Mesendoderm (in vitro differentiated cells): ENCODE data around the gene DOK5.

ENCODE experiments used
- DNase-seq: peaks from one replicate; pipeline ENCODE4 v3.0.0; 2013
- H2AK5ac ChIP-seq: 2 replicates; pipeline ENCODE4 v1.6.1; 2013; ENCODE audit warnings: low read length, inconsistent platforms
- H2BK120ac ChIP-seq: 2 replicates; pipeline ENCODE4 v1.6.1; 2013; ENCODE audit warnings: low read depth, mild to moderate bottlenecking, low read length, moderate library complexity, mixed read lengths
- H2BK15ac ChIP-seq: replicated peaks from 2 replicates; pipeline ENCODE4 v1.6.1; 2013; ENCODE audit warnings: low read depth, mild to moderate bottlenecking, moderate library complexity
- H2BK5ac ChIP-seq: 2 replicates; pipeline ENCODE4 v1.6.1; 2013; ENCODE audit warnings: low read length, inconsistent platforms
- H3K18ac ChIP-seq: 2 replicates; pipeline ENCODE4 v1.6.1; 2013; ENCODE audit warnings: mild to moderate bottlenecking, low read length, mixed read lengths
- H3K23ac ChIP-seq: one replicate; pipeline ENCODE4 v1.6.1; 2013; ENCODE audit warnings: low read length
- H3K27ac ChIP-seq: 2 replicates; pipeline ENCODE4 v1.5.1; 2013; ENCODE audit warnings: low read depth, mild to moderate bottlenecking, inconsistent platforms, low read length, moderate library complexity
- H3K27me3 ChIP-seq: 2 replicates; pipeline ENCODE4 v1.6.1; 2013; ENCODE audit warnings: low read length, control low read depth, mild to moderate bottlenecking, inconsistent platforms; ENCODE audit not compliant: insufficient read depth, poor library complexity
- H3K36me3 ChIP-seq: 2 replicates; pipeline ENCODE4 v1.6.1; 2013; ENCODE audit warnings: low read length, inconsistent platforms; ENCODE audit not compliant: control insufficient read depth, insufficient read depth
- H3K4ac ChIP-seq: one replicate; pipeline ENCODE4 v1.6.1; 2013; ENCODE audit warnings: low read depth, mild to moderate bottlenecking, low read length, moderate library complexity
- H3K4me1 ChIP-seq: 2 replicates; pipeline ENCODE4 v1.6.1; 2013; ENCODE audit warnings: low read depth, low read length, inconsistent platforms; ENCODE audit not compliant: control insufficient read depth
- H3K4me2 ChIP-seq: 2 replicates; pipeline ENCODE4 v1.6.1; 2013; ENCODE audit warnings: low read length
- H3K4me3 ChIP-seq: 2 replicates; pipeline ENCODE4 v1.5.1; 2013; ENCODE audit warnings: mild to moderate bottlenecking, low read length
- H3K56ac ChIP-seq: one replicate; pipeline ENCODE4 v1.6.1; 2013; ENCODE audit warnings: low read length
- H3K79me1 ChIP-seq: 2 replicates; pipeline ENCODE4 v1.6.1; 2013; ENCODE audit warnings: low read length, inconsistent platforms
- H3K79me2 ChIP-seq: 2 replicates; pipeline ENCODE4 v1.6.1; 2013; ENCODE audit warnings: mild to moderate bottlenecking, low read length; ENCODE audit not compliant: control insufficient read depth, insufficient read depth
- H3K9ac ChIP-seq: 2 replicates; pipeline ENCODE4 v1.6.1; 2013; ENCODE audit warnings: low read length, inconsistent platforms
- H4K5ac ChIP-seq: one replicate; pipeline ENCODE4 v1.6.1; 2013; ENCODE audit warnings: low read length
- H4K8ac ChIP-seq: one replicate; pipeline ENCODE4 v1.6.1; 2013; ENCODE audit warnings: low read depth, mild to moderate bottlenecking, control low read depth, low read length, moderate library complexity
- WGBS: extraction: QIAGEN DNeasy Blood & Tissue Kit; methylation state at CpG from one replicate; pipeline ENCODE4 v1.1.7; 2013; ENCODE audit warnings: low lambda C conversion rate, missing lambda C conversion rate; ENCODE audit not compliant: insufficient coverage; ENCODE audit errors: extremely low coverage; 5-methylcytosine and 5-hydroxymethylcytosine counted together

DOK5 gene

DNA sequence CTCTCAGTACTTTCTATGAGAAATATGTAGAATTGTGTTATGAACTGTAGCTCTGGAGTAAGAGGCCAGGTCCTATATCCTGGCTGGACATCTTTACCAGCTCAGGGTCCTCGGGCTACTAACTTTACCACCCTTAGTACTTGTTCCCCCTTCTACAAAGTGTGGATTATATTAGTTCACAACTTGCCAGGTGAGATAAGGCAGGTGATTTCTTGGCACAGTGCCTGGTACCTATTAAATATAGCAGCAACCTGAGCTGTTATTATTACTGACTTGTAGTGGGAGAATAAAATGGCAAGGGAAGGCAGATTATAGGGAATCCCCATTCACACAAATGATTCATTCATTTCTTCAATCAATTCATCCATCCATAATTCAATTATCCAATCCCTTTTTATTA, 150.1 kb downstream of the DOK5 start:
- Histone ChIP-seq H3K27me3 (no peaks in the 10 kb centered on the region), H3K4me2 (no peak overlapping the region), H3K4ac (no peak overlapping the region), H3K4me1 (no peaks in the 10 kb centered on the region), H3K79me2 (no peaks in the 10 kb centered on the region), H3K56ac (no peak overlapping the region), H4K8ac (no peak overlapping the region), H3K36me3 (no peaks in the 10 kb centered on the region), H2BK15ac (no peak overlapping the region), H3K79me1 (no peaks in the 10 kb centered on the region), H2BK5ac (no peak overlapping the region), H3K9ac (no peak overlapping the region), H3K4me3 (no peak overlapping the region), H3K18ac (no peak overlapping the region), H4K5ac (no peak overlapping the region), H3K27ac (no peak overlapping the region), H3K23ac (no peak overlapping the region), H2BK120ac (no peak overlapping the region), H2AK5ac (no peak overlapping the region)
- no CpG with 5 or more reads among the region's 1 CpG for WGBS
- DNase-seq, result no peak

DNA sequence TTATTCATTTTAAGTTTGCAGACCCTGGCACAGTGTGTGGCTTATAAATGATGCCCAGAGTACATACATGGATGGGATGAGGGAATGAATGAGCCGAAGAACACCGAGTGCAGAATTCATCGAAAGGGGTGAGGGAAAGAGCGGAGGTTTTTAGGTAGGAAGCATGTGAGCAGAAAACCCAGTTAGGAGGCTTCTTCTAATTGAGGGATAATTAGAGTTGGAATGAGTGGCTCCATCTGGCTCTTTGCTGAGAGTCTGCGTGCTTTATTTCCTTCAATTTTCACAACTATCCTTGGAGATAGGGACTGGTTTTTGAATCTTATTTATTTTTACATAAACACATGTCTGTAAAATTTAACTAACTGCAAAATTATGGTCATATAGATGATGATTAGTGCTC, 150.7 kb downstream of the DOK5 start:
- Histone ChIP-seq H3K4me2 (no peak overlapping the region), H3K4me3 (no peak overlapping the region), H3K36me3 (no peaks in the 10 kb centered on the region), H3K4ac (no peak overlapping the region), H3K27ac (no peak overlapping the region), H2AK5ac (no peak overlapping the region), H3K79me2 (no peaks in the 10 kb centered on the region), H3K9ac (no peak overlapping the region), H2BK120ac (no peak overlapping the region), H3K79me1 (no peaks in the 10 kb centered on the region), H2BK5ac (no peak overlapping the region), H3K56ac (no peak overlapping the region), H3K27me3 (no peaks in the 10 kb centered on the region), H4K5ac (no peak overlapping the region), H2BK15ac (no peak overlapping the region), H3K23ac (no peak overlapping the region), H3K4me1 (no peaks in the 10 kb centered on the region), H4K8ac (no peak overlapping the region), H3K18ac (no peak overlapping the region)
- WGBS, result no CpG with 5 or more reads among the region's 5 CpGs
- no peak for DNase-seq

DNA sequence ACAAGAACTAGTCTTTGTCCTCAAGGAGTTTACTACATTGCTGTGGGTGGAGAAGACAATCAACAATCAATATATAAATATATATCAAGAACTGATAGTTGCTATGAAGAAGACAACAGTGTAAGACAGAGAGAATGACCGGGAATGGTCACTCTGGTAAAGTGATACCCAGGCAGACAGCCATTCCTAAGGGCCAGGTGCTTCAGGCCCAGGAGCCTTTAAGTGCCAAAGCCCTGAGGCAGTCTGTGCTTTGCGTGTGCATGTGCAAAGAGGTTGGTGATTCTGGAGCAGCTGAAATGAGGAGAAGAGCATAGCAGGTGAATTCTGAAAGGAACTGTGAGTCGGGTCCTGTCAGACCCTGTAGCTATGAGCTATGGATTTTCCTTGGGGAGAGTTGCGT, 154.2 kb downstream of the DOK5 start:
- no peak overlapping the region for H4K8ac ChIP-seq
- H2BK5ac ChIP-seq, result no peak overlapping the region
- H2BK15ac ChIP-seq, result no peak overlapping the region
- H4K5ac ChIP-seq, result no peak overlapping the region
- no peaks in the 10 kb centered on the region for H3K79me1 ChIP-seq
- no peak overlapping the region for H3K18ac ChIP-seq
- H3K36me3 ChIP-seq, result no peaks in the 10 kb centered on the region
- no peak overlapping the region for H3K9ac ChIP-seq
- H2BK120ac ChIP-seq, result no peak overlapping the region
- H3K27ac ChIP-seq, result no peak overlapping the region
- H3K4ac ChIP-seq, result no peak overlapping the region
- no peak overlapping the region for H3K4me3 ChIP-seq
- H3K23ac ChIP-seq, result no peak overlapping the region
- no peaks in the 10 kb centered on the region for H3K79me2 ChIP-seq
- no peak for DNase-seq
- no peak overlapping the region for H3K4me2 ChIP-seq
- WGBS, result no CpG with 5 or more reads among the region's 4 CpGs
- no peaks in the 10 kb centered on the region for H3K4me1 ChIP-seq
- H2AK5ac ChIP-seq, result no peak overlapping the region
- H3K27me3 ChIP-seq, result no peaks in the 10 kb centered on the region
- H3K56ac ChIP-seq, result no peak overlapping the region

DNA sequence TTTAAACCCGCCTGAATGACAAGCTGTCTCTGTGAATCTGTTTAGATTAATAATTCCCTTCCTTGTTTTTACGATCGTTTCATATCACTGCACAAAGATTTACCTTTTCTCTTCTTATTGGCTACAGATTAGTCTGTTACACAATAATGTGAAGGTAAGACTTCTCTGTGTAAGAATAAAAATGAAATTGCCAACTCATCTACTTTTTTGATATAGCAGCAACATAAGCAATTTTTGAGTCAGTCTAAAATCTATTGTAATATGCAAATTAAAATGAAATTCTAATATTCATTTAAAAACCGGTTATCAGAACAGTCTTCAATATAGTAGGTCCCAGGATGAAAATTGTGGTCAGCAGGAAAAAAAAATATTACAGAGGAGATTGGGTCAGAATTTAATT, 155.2 kb downstream of the DOK5 start:
- Histone ChIP-seq H4K8ac (no peak overlapping the region), H3K18ac (no peak overlapping the region), H2AK5ac (no peak overlapping the region), H3K79me1 (no peaks in the 10 kb centered on the region), H3K4me2 (no peak overlapping the region), H3K4me1 (no peaks in the 10 kb centered on the region), H3K4me3 (no peak overlapping the region), H3K79me2 (no peaks in the 10 kb centered on the region), H2BK120ac (no peak overlapping the region), H2BK5ac (no peak overlapping the region), H3K36me3 (no peaks in the 10 kb centered on the region), H3K9ac (no peak overlapping the region), H4K5ac (no peak overlapping the region), H3K27me3 (no peaks in the 10 kb centered on the region), H3K27ac (no peak overlapping the region), H3K4ac (no peak overlapping the region), H3K56ac (no peak overlapping the region), H2BK15ac (no peak overlapping the region), H3K23ac (no peak overlapping the region)
- no CpG with 5 or more reads among the region's 4 CpGs for WGBS
- no peak for DNase-seq

DNA sequence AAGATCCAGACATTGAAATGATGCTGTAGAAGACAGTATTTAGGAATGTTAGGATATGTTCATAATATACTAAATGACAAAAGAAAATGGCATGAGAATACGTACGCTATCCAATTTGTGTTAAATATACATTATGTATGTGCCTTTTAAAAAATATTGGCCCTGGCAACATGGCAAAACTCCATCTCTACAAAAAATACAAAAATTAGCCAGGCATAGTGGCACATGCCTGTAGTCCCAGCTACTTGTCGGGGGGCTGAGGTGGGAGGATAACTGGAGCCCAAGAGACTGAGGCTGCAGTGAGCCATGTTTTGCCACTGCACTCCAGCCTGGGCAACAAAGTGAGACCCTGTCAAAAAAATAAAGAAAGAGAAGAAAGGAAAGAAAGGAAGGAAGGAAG, 155.7 kb downstream of the DOK5 start:
- Histone ChIP-seq H4K8ac (no peak overlapping the region), H3K23ac (no peak overlapping the region), H3K56ac (no peak overlapping the region), H3K4ac (no peak overlapping the region), H3K27ac (no peak overlapping the region), H2BK15ac (no peak overlapping the region), H3K18ac (no peak overlapping the region), H2BK120ac (no peak overlapping the region), H2AK5ac (no peak overlapping the region), H3K4me2 (no peak overlapping the region), H3K27me3 (no peaks in the 10 kb centered on the region), H3K4me3 (no peak overlapping the region), H4K5ac (no peak overlapping the region), H3K9ac (no peak overlapping the region), H3K79me1 (no peaks in the 10 kb centered on the region), H2BK5ac (no peak overlapping the region), H3K36me3 (no peaks in the 10 kb centered on the region), H3K4me1 (no peaks in the 10 kb centered on the region), H3K79me2 (no peaks in the 10 kb centered on the region)
- WGBS, result no CpG with 5 or more reads among the region's 3 CpGs
- DNase-seq, result no peak
